ENCODE data around the gene SPATA18. TPM values are rescaled to one million over a fixed set of nuclear protein-coding genes. Genes with fewer than 3 reads are reported as not detected.

The SPATA18 gene
- total and polyA plus RNA-seq, 5 donors from 2014 or later: not detected

- Mint-ChIP-seq H3K9me3 (peaks cover 0 to 8% (median 4%) of the 10 kb centered on the region in 7 donors), H3K27ac (no peak overlapping the region), H3K36me3 (no peaks in the 10 kb centered on the region), H3K4me1 (no peaks in the 10 kb centered on the region), H3K27me3 (no peaks in the 10 kb centered on the region), H3K4me3 (no peak overlapping the region)
- no peak overlapping the region for H3K27ac ChIP-seq (ENCODE audit: insufficient read depth, low read length, poor library complexity, severe bottlenecking)
- H3K36me3 ChIP-seq (ENCODE audit: control insufficient read depth, insufficient read depth, low read length): no peaks in the 10 kb centered on the region
- no peaks in the 10 kb centered on the region for H3K9me3 ChIP-seq (ENCODE audit: control insufficient read depth in 2 of 2, low read length in 2 of 2)
- no peaks in the 10 kb centered on the region for H3K4me1 ChIP-seq (ENCODE audit: control insufficient read depth, insufficient read depth, low read length, poor library complexity, severe bottlenecking)
- DNase-seq (no peak), ATAC-seq (ENCODE audit: low read depth in 2 of 2) (no peak)
- no peak overlapping the region for H3K4me3 ChIP-seq (ENCODE audit: low read depth, low read length)
- H3K27me3 ChIP-seq (ENCODE audit: control insufficient read depth, insufficient read depth, low read length): no peaks in the 10 kb centered on the region
Observed at GRCh38 chr4:52142816-52143215, 91.7 kb downstream of the SPATA18 start.

- Histone ChIP-seq H3K4me3 (ENCODE audit: low read depth, low read length) (no peak overlapping the region), H3K27ac (ENCODE audit: insufficient read depth, low read length, poor library complexity, severe bottlenecking) (no peak overlapping the region), H3K4me1 (ENCODE audit: control insufficient read depth, insufficient read depth, low read length, poor library complexity, severe bottlenecking) (no peaks in the 10 kb centered on the region), H3K27me3 (ENCODE audit: control insufficient read depth, insufficient read depth, low read length) (no peaks in the 10 kb centered on the region), H3K9me3 (ENCODE audit: control insufficient read depth in 2 of 2, low read length in 2 of 2) (no peaks in the 10 kb centered on the region), H3K36me3 (ENCODE audit: control insufficient read depth, insufficient read depth, low read length) (no peaks in the 10 kb centered on the region)
- H3K4me3 Mint-ChIP-seq: no peak overlapping the region
- H3K27ac Mint-ChIP-seq: no peak overlapping the region
- H3K36me3 Mint-ChIP-seq: no peaks in the 10 kb centered on the region
- H3K27me3 Mint-ChIP-seq: no peaks in the 10 kb centered on the region
- DNase-seq (no peak), ATAC-seq (ENCODE audit: low read depth in 2 of 2) (no peak)
- H3K4me1 Mint-ChIP-seq: no peaks in the 10 kb centered on the region
- peaks cover 0 to 7% (median 4%) of the 10 kb centered on the region in 7 donors for H3K9me3 Mint-ChIP-seq
Observed at GRCh38 chr4:52143815-52144214, 92.7 kb downstream of the SPATA18 start.

DNA sequence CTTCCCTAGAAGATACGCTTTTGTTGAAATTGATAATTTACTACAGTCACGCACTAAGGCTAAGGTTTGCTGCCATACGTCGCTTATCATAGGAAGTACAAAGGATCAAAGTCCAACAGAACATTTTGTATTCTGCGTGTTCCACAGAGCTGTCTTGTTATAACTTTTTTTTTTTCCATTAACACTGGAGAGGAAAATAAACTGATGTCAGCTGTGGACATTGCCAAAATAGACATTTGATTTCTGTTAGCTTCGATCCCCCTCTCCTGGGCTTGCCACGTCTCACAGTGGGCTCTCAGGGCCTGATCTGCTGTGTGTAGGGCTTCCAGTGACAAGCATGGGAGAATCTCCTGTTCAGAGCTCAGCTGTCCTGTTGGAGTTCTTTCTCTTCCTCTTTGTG, 93.3 kb downstream of the SPATA18 start:
- no peaks in the 10 kb centered on the region for H3K4me1 ChIP-seq (ENCODE audit: control insufficient read depth, insufficient read depth, low read length, poor library complexity, severe bottlenecking)
- ATAC-seq (ENCODE audit: low read depth in 2 of 2) (no peak), DNase-seq (no peak)
- no peaks in the 10 kb centered on the region for H3K36me3 Mint-ChIP-seq
- no peak overlapping the region for H3K27ac Mint-ChIP-seq
- H3K4me3 ChIP-seq (ENCODE audit: low read depth, low read length): no peak overlapping the region
- no peaks in the 10 kb centered on the region for H3K27me3 Mint-ChIP-seq
- no peaks in the 10 kb centered on the region for H3K4me1 Mint-ChIP-seq
- H3K36me3 ChIP-seq (ENCODE audit: control insufficient read depth, insufficient read depth, low read length): no peaks in the 10 kb centered on the region
- peaks cover 0 to 6% (median 4%) of the 10 kb centered on the region in 7 donors for H3K9me3 Mint-ChIP-seq
- H3K27ac ChIP-seq (ENCODE audit: insufficient read depth, low read length, poor library complexity, severe bottlenecking): no peak overlapping the region
- no peaks in the 10 kb centered on the region for H3K9me3 ChIP-seq (ENCODE audit: control insufficient read depth in 2 of 2, low read length in 2 of 2)
- H3K4me3 Mint-ChIP-seq: no peak overlapping the region
- H3K27me3 ChIP-seq (ENCODE audit: control insufficient read depth, insufficient read depth, low read length): no peaks in the 10 kb centered on the region

Other genes with a start within 250 kb of the SPATA18 start
- gene DCUN1D4, start 208.2 kb upstream of the SPATA18 start, total RNA-seq: 28.1 TPM
- 10 to 100 TPM in 3 of 4 donors, 1 to 10 TPM in 1; 9.7 to 18.5 (median 17.1) TPM for gene DCUN1D4, start 208.2 kb upstream of the SPATA18 start, polyA plus RNA-seq
- 0.37 TPM for gene LRRC66, start 30.9 kb upstream of the SPATA18 start, total RNA-seq
- gene LRRC66, start 30.9 kb upstream of the SPATA18 start, polyA plus RNA-seq: not detected
- 6.1 TPM for gene SGCB, start 13.0 kb upstream of the SPATA18 start, total RNA-seq
- 1 to 10 TPM; 3.6 to 8.3 (median 6.0) TPM for gene SGCB, start 13.0 kb upstream of the SPATA18 start, polyA plus RNA-seq